Fibroblast of skin of right quadriceps (primary cell): ENCODE measurements around the gene PNP.
"Not testable (repeated sequence)": the region's sequence is repeated elsewhere in the genome, so short reads cannot be mapped to it uniquely, and the experiment has no call there.

Experiments
- DNase-seq: peaks from one replicate; pipeline ENCODE4 v3.0.0-alpha.2; 2013

PNP gene

GRCh38 chr14:20493634-20494033 lies 24.4 kb downstream of the PNP start:
- no peak for DNase-seq

GRCh38 chr14:20494935-20495766 lies 25.9 kb downstream of the PNP start:
- DNase-seq, result peak; percentile 13

GRCh38 chr14:20498622-20499021 lies 29.4 kb downstream of the PNP start:
- no peak for DNase-seq

- no peak for DNase-seq
Observed at GRCh38 chr14:20499108-20499507, 29.9 kb downstream of the PNP start.

GRCh38 chr14:20499881-20500280 lies 30.7 kb downstream of the PNP start:
- no peak for DNase-seq

GRCh38 chr14:20501346-20501745 lies 32.1 kb downstream of the PNP start:
- DNase-seq, result peak; percentile 50

GRCh38 chr14:20503898-20504297 lies 34.7 kb downstream of the PNP start:
- no peak for DNase-seq

- not testable (repeated sequence) for DNase-seq
Observed at GRCh38 chr14:20506276-20506675, 37.1 kb downstream of the PNP start.

GRCh38 chr14:20506752-20507151 lies 37.5 kb downstream of the PNP start:
- not testable (repeated sequence) for DNase-seq

GRCh38 chr14:20507537-20507936 lies 38.3 kb downstream of the PNP start:
- DNase-seq, result not testable (repeated sequence)

- no peak for DNase-seq
Observed at GRCh38 chr14:20508367-20508766, 39.2 kb downstream of the PNP start.

- no peak for DNase-seq
Observed at GRCh38 chr14:20512177-20512905, 43.1 kb downstream of the PNP start.

GRCh38 chr14:20515846-20516245 lies 46.6 kb downstream of the PNP start:
- no peak for DNase-seq

GRCh38 chr14:20516921-20517320 lies 47.7 kb downstream of the PNP start:
- DNase-seq, result peak; percentile 5

GRCh38 chr14:20522332-20522731 lies 53.1 kb downstream of the PNP start:
- DNase-seq, result no peak

- no peak for DNase-seq
Observed at GRCh38 chr14:20524027-20524426, 54.8 kb downstream of the PNP start.
